C4-2B (cell line): ENCODE results near the gene ACER1.

ENCODE experiments used
- ZFX ChIP-seq: fragments of 450-650 bp; IDR thresholded peaks from 2 replicates; pipeline ENCODE4 v1.6.1; 2017
- TF ChIP-seq, protein P1 (sequence below): fragments of 450-650 bp; conservative IDR thresholded peaks from 2 replicates; pipeline ENCODE4 v1.5.1; 2017; ENCODE audit warnings: mild to moderate bottlenecking

DNA sequence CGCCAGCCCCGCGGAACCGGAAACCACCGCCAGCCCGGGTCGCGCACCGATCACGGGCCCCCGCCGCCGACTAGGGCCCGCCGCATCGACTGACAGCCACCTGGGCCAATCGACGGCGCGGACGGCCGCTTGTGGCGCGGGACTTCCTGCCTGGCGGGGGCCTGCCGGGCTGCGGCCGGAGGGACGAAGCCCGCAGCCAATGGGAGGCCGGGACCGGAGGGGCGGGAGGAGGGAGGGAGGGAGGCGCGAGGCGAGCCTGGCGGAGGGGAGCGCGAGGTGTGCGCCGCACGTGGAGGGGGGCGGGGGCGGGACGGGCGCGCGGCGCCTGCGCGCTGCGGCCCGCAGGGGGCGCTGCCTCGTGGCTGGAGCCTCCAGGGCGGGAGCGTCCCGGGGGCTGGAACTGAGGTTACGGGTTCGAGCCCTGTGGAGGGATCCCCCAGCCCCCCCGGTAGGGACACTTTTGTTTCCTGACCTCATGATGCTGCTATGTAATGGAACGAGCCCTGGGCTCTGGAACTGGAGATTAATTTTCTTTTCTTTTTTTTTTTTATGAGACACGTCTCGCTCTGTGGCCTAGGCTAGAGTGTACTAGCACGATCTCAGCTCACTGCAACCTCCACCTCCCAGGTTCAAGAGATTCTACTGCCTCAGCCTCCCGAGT is 53.4 kb downstream of the ACER1 start, which contains the start of gene MLLT1:
- TF ChIP-seq, protein P1, sequence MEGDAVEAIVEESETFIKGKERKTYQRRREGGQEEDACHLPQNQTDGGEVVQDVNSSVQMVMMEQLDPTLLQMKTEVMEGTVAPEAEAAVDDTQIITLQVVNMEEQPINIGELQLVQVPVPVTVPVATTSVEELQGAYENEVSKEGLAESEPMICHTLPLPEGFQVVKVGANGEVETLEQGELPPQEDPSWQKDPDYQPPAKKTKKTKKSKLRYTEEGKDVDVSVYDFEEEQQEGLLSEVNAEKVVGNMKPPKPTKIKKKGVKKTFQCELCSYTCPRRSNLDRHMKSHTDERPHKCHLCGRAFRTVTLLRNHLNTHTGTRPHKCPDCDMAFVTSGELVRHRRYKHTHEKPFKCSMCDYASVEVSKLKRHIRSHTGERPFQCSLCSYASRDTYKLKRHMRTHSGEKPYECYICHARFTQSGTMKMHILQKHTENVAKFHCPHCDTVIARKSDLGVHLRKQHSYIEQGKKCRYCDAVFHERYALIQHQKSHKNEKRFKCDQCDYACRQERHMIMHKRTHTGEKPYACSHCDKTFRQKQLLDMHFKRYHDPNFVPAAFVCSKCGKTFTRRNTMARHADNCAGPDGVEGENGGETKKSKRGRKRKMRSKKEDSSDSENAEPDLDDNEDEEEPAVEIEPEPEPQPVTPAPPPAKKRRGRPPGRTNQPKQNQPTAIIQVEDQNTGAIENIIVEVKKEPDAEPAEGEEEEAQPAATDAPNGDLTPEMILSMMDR, result peak; percentile 96
- TF ChIP-seq ZFX, result no peak
